NCI-H82 treated with DMSO at 0.1 percent for 48 hours (cell line): Measurements from ENCODE around the gene SYNJ1.
A peak's percentile ranks its signal among the peaks of the same experiment; 100 is the strongest.
"Not testable (repeated sequence)": the region's sequence is repeated elsewhere in the genome, so short reads cannot be mapped to it uniquely, and the experiment has no call there.

Experiments used
- DNase-seq: peaks from one replicate; lab custom pipeline; 2025; ENCODE audit not compliant: unreplicated experiment; lab: John Stamatoyannopoulos, UW

The SYNJ1 gene

GRCh38 chr21:32695482-32695881, 32.3 kb downstream of the SYNJ1 start:
- DNase-seq = not testable (repeated sequence)

DNA sequence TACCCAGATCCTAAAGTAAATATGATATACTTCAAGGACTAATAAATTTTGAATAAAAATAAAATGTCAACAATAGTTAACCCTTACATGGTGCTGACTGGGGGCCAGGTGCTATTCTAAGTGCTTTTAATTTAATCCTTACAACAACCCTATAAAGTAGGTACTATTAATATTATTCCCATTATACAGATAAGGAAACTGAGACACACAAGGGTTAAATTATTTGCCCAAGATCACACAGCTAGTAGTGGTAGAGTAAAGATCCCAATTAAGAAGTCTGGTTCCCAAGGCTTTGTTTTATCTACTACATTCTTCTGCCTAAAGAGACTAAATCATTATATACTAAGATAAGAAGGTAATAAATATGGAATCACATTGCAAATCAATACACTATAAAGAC, 34.2 kb downstream of the SYNJ1 start:
- DNase-seq = no peak

GRCh38 chr21:32690085-32690484, 37.7 kb downstream of the SYNJ1 start:
- no peak for DNase-seq

DNA sequence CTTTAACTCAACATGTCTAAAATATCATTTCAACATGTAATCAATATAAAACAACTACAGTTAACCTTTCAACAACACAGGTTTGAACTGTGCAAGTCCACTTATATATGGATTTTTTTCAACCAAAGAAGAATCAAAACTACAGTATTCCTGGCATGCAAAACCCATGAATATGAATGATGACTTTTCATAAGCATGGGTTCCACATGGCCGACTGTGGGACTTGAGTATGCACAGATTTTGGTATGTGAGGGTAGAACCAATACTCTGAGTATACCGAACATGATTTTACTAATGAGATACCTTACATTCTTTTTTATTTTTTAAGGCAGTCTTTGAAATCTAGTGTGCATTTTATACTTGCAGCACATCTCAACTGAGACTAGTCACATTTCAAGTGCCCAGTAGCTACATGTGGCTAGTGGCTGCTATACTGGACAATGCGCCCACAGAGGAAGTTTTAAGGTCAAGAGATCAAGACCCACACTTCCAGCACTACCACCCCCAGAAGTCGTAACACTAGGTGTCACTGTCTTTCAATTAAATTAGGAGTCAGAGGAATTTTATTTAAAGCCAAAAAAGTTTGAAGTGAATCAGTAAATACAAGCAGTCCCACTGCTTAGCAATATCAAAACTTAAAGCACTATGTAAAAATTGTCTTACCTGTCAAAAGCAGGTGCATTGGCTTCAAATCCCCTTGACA, 40.0 kb downstream of the SYNJ1 start:
- DNase-seq = no peak

DNA sequence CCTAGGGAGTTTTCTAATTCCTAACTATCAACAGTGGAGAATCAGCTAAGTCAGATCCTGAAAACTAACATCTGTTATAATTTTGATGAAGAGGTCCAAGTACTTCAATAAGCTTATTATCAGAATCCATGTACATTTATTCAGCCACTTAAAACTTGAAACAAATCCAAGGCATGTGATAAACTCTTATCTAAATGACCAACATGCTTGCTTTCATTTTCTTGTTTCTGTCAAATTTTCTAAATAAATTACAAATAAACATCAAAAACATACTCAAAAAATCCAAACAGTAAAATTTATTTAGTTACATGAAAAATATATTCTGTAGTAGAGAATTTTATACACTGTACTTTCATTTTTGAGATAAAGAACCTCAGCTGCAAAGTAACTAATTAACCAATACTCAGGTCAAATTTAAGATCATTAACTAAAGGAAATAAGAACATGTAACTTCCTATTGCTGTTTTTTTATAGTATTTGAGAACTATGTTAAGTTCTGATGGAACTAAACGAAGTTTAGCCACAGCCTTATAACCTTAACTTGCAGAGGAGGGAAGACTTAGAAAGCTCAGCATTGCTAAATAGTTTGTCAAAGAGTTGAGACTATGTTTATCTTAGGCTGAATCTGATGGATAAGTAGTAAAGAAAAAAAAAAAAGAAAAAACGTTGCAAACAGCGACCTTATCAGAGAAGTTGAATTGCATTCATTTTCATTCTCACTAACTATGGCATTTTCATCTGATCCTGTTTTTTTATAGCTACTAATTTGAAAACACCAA, 44.9 kb downstream of the SYNJ1 start:
- no peak for DNase-seq

GRCh38 chr21:32674731-32675130, 53.1 kb downstream of the SYNJ1 start:
- no peak for DNase-seq

DNA sequence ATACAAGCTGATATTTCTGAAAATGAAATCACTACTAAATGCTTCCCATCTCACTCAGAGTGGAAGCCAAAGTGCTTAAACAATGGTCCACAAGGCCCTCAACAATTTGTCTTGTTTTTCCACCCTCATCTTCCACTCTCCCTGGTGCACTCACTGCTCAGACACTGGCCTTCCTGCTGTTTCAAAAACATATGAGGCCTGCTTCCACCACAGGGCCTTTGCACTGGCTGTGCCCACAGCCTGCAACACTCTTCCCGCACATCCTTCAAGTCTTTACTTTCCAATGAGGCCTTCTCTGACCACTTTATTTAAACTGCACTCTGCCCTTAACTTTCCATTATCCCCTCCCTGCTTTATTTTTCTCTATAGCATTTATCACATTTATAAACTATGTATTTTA, 53.8 kb downstream of the SYNJ1 start:
- no peak for DNase-seq

- no peak for DNase-seq
These were observed 61.6 kb downstream of the SYNJ1 start for GRCh38 chr21:32666258-32666657.

- DNase-seq = not testable (repeated sequence)
These were observed 63.7 kb downstream of the SYNJ1 start for GRCh38 chr21:32664095-32664494.

DNA sequence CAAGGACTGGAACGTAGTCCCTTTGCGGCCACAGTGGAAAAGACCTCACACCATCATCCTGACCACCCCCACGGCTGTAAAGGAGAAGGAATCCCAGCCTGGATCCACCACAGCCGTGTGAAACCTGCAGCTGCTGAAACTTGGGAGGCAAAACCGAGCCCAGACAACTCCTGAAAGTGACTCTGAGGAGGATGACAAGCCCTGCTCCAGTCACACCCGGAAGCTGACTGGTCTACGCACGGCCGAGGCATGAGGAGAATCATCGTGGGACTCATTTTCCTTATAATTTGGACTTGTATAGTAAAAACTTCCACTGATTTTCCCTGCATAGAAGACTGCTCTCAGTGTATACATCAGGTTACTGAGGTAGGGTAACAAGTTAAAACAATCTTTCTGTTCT, 65.8 kb downstream of the SYNJ1 start:
- not testable (repeated sequence) for DNase-seq

- DNase-seq = not testable (repeated sequence)
These were observed 66.6 kb downstream of the SYNJ1 start for GRCh38 chr21:32661026-32661782.

DNA sequence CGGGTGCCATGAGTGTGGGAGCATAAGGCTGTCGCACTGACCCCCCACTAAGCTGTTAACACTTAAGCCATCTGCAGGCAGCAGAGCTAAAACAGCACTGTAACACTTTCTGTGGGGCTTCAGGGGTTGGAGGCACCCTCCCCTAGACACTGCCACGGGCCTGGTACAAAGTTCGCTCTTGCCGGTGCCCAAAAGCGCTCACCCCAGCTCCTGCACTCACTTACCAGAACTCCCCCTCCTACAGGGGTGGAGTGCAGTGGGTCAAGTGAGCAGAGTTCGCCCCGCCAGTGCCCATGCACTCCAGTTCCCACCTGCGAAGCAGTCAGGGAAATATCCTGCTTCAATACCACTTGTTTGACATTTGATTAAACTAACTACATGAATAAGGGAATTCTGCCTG, 69.3 kb downstream of the SYNJ1 start:
- DNase-seq = no peak

- DNase-seq = peak; percentile 32
These were observed 74.4 kb downstream of the SYNJ1 start for GRCh38 chr21:32653326-32653901.

GRCh38 chr21:32648165-32648564, 79.6 kb downstream of the SYNJ1 start:
- DNase-seq = no peak

GRCh38 chr21:32645261-32646182, 82.3 kb downstream of the SYNJ1 start:
- DNase-seq = no peak

- DNase-seq = no peak
These were observed 85.8 kb downstream of the SYNJ1 start for GRCh38 chr21:32641710-32642698.

- no peak for DNase-seq
These were observed 101.1 kb downstream of the SYNJ1 start for GRCh38 chr21:32626621-32627196.

DNA sequence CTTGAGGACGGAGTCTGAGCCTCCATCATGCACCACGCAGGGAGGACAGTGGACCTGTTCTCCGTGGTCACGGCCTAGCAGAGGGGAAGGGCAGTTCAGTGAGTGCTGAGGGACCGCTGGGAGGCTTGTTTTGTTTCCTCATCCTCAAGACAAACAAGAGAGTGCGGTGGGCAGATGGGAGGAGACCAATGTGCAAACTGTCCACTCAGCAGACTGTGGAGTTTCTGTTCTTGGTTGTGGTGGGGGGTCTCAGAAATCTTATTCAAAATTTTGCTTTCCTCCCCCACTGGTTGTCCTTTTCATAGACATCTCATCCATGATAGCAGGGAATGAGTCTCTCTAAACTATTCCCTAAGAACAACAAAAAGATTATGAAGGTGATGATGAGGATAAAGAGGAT, 109.6 kb downstream of the SYNJ1 start:
- DNase-seq = not testable (repeated sequence)
